ENCODE data around the gene DMGDH. TPM values are rescaled to one million over a fixed set of nuclear protein-coding genes. Genes with fewer than 3 reads are reported as not detected.

The DMGDH gene
- total and polyA plus RNA-seq, 4 donors: 28.9 to 130 (median 48.5) TPM

DNA sequence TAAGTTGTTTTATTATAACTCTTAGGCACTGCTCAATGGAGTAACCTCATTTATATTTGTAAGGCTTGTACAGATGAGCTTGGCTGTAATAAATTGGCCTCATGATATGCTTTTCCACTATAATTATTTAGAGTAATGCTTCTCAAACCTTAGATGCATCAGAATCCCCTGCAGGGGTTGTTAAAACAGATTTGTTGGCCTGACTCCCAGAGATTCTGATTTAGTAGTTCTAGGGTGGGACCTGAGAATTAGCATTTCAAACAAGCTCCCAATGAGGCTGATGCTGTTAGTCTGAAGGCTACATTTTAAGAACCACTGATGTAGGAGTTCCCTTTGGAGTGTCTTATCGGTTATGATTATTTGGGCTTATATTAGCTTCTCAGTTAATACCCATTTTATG lies 46.1 kb downstream of the DMGDH start:
- 85% methylated on average over 1 of the region's 1 CpG for WGBS
- H3K9me3 ChIP-seq (ENCODE audit: control insufficient read depth in 4 of 4, low read length in 3 of 4): no peaks in the 10 kb centered on the region
- no peak overlapping the region for H3K27ac ChIP-seq (ENCODE audit: low read depth in 1 of 2, low read length in 2 of 2)
- no peak overlapping the region for H3K9ac ChIP-seq (ENCODE audit: low read depth in 1 of 2, low read length in 2 of 2)
- peaks cover 7 to 46% (median 35%) of the 10 kb centered on the region in 4 donors for H3K4me1 ChIP-seq (ENCODE audit: control insufficient read depth in 4 of 4, insufficient read depth in 4 of 4, low read length in 3 of 4)
- H3K4me3 ChIP-seq (ENCODE audit: low read depth in 1 of 3, low read length in 3 of 3): no peak overlapping the region
- H3K36me3 ChIP-seq (ENCODE audit: control insufficient read depth in 4 of 4, insufficient read depth in 3 of 4, low read depth in 1 of 4, low read length in 3 of 4): peaks cover 0 to 17% (median 5%) of the 10 kb centered on the region in 4 donors
- no peaks in the 10 kb centered on the region for H3K27me3 ChIP-seq (ENCODE audit: control insufficient read depth in 4 of 4, insufficient read depth in 4 of 4, low read length in 3 of 4)
- TF ChIP-seq, protein P1, sequence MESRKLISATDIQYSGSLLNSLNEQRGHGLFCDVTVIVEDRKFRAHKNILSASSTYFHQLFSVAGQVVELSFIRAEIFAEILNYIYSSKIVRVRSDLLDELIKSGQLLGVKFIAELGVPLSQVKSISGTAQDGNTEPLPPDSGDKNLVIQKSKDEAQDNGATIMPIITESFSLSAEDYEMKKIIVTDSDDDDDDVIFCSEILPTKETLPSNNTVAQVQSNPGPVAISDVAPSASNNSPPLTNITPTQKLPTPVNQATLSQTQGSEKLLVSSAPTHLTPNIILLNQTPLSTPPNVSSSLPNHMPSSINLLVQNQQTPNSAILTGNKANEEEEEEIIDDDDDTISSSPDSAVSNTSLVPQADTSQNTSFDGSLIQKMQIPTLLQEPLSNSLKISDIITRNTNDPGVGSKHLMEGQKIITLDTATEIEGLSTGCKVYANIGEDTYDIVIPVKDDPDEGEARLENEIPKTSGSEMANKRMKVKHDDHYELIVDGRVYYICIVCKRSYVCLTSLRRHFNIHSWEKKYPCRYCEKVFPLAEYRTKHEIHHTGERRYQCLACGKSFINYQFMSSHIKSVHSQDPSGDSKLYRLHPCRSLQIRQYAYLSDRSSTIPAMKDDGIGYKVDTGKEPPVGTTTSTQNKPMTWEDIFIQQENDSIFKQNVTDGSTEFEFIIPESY (IDR thresholded peaks at IDR 0.05): no peak
- TF ChIP-seq, protein P2, sequence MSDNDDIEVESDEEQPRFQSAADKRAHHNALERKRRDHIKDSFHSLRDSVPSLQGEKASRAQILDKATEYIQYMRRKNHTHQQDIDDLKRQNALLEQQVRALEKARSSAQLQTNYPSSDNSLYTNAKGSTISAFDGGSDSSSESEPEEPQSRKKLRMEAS (IDR thresholded peaks at IDR 0.05): no peak
- TF ChIP-seq, protein P3, sequence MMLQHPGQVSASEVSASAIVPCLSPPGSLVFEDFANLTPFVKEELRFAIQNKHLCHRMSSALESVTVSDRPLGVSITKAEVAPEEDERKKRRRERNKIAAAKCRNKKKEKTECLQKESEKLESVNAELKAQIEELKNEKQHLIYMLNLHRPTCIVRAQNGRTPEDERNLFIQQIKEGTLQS (IDR thresholded peaks at IDR 0.05): no peak
- TF ChIP-seq FOXA1 (IDR thresholded peaks at IDR 0.05): no peak
- no peak for TF ChIP-seq NR2F2 (IDR thresholded peaks at IDR 0.05)
- TF ChIP-seq, protein P4, sequence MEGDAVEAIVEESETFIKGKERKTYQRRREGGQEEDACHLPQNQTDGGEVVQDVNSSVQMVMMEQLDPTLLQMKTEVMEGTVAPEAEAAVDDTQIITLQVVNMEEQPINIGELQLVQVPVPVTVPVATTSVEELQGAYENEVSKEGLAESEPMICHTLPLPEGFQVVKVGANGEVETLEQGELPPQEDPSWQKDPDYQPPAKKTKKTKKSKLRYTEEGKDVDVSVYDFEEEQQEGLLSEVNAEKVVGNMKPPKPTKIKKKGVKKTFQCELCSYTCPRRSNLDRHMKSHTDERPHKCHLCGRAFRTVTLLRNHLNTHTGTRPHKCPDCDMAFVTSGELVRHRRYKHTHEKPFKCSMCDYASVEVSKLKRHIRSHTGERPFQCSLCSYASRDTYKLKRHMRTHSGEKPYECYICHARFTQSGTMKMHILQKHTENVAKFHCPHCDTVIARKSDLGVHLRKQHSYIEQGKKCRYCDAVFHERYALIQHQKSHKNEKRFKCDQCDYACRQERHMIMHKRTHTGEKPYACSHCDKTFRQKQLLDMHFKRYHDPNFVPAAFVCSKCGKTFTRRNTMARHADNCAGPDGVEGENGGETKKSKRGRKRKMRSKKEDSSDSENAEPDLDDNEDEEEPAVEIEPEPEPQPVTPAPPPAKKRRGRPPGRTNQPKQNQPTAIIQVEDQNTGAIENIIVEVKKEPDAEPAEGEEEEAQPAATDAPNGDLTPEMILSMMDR (IDR thresholded peaks at IDR 0.05; ENCODE audit: low read depth, low read length, missing input control): no peak
- TF ChIP-seq, protein P5, sequence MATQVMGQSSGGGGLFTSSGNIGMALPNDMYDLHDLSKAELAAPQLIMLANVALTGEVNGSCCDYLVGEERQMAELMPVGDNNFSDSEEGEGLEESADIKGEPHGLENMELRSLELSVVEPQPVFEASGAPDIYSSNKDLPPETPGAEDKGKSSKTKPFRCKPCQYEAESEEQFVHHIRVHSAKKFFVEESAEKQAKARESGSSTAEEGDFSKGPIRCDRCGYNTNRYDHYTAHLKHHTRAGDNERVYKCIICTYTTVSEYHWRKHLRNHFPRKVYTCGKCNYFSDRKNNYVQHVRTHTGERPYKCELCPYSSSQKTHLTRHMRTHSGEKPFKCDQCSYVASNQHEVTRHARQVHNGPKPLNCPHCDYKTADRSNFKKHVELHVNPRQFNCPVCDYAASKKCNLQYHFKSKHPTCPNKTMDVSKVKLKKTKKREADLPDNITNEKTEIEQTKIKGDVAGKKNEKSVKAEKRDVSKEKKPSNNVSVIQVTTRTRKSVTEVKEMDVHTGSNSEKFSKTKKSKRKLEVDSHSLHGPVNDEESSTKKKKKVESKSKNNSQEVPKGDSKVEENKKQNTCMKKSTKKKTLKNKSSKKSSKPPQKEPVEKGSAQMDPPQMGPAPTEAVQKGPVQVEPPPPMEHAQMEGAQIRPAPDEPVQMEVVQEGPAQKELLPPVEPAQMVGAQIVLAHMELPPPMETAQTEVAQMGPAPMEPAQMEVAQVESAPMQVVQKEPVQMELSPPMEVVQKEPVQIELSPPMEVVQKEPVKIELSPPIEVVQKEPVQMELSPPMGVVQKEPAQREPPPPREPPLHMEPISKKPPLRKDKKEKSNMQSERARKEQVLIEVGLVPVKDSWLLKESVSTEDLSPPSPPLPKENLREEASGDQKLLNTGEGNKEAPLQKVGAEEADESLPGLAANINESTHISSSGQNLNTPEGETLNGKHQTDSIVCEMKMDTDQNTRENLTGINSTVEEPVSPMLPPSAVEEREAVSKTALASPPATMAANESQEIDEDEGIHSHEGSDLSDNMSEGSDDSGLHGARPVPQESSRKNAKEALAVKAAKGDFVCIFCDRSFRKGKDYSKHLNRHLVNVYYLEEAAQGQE (IDR thresholded peaks at IDR 0.05): no peak
- TF ChIP-seq SP1 (IDR thresholded peaks at IDR 0.05): no peak
- no peak for TF ChIP-seq RXRA (IDR thresholded peaks at IDR 0.05)
- no peak for TF ChIP-seq YY1 (IDR thresholded peaks at IDR 0.05)
- no peak for TF ChIP-seq FOXA2 (IDR thresholded peaks at IDR 0.05)
- TF ChIP-seq GABPA (IDR thresholded peaks at IDR 0.05 in 1 of 2, conservative IDR thresholded peaks at IDR 0.05 in 1 of 2): no peak
- TF ChIP-seq HNF4G (IDR thresholded peaks at IDR 0.05): no peak
- TF ChIP-seq RAD21 (IDR thresholded peaks at IDR 0.05): no peak
- no peak for DNase-seq (ENCODE audit: low spot score)

DNA sequence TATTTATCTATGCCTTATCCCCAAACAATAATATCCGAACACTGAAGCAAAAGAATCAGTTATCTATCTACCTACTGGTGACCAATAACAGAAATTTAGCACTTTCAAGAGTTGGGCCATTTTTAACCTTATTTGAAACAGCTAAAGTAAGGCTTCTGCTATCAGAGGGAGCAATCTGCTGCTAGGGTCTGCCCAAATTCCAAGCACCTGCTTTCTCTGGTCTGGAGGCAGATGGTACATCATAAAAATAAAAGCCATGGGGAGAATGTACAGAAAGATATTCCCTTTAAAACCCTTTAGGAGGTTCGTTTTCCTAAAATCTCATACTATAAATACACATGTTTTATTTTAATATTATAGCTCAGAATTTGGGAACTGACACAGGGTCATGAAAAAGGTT lies 46.7 kb downstream of the DMGDH start:
- peaks cover 7 to 45% (median 35%) of the 10 kb centered on the region in 4 donors for H3K4me1 ChIP-seq (ENCODE audit: control insufficient read depth in 4 of 4, insufficient read depth in 4 of 4, low read length in 3 of 4)
- H3K4me3 ChIP-seq (ENCODE audit: low read depth in 1 of 3, low read length in 3 of 3): no peak overlapping the region
- H3K36me3 ChIP-seq (ENCODE audit: control insufficient read depth in 4 of 4, insufficient read depth in 3 of 4, low read depth in 1 of 4, low read length in 3 of 4): peaks cover 0 to 17% (median 5%) of the 10 kb centered on the region in 4 donors
- H3K9me3 ChIP-seq (ENCODE audit: control insufficient read depth in 4 of 4, low read length in 3 of 4): no peaks in the 10 kb centered on the region
- no peaks in the 10 kb centered on the region for H3K27me3 ChIP-seq (ENCODE audit: control insufficient read depth in 4 of 4, insufficient read depth in 4 of 4, low read length in 3 of 4)
- 93% methylated on average over 2 of the region's 2 CpGs for WGBS
- no peak overlapping the region for H3K9ac ChIP-seq (ENCODE audit: low read depth in 1 of 2, low read length in 2 of 2)
- H3K27ac ChIP-seq (ENCODE audit: low read depth in 1 of 2, low read length in 2 of 2): no peak overlapping the region
- no peak for TF ChIP-seq EGR1 (IDR thresholded peaks at IDR 0.05; ENCODE audit: low read depth in 2 of 2)
- TF ChIP-seq, protein P2 (IDR thresholded peaks at IDR 0.05): no peak
- no peak for TF ChIP-seq YY1 (IDR thresholded peaks at IDR 0.05)
- TF ChIP-seq RAD21 (IDR thresholded peaks at IDR 0.05): no peak
- no peak for TF ChIP-seq HNF4A (conservative IDR thresholded peaks at IDR 0.05)
- TF ChIP-seq, protein P5 (IDR thresholded peaks at IDR 0.05): no peak
- TF ChIP-seq, protein P3 (IDR thresholded peaks at IDR 0.05): no peak
- no peak for TF ChIP-seq JUND (IDR thresholded peaks at IDR 0.05)
- TF ChIP-seq GABPA (IDR thresholded peaks at IDR 0.05 in 1 of 2, conservative IDR thresholded peaks at IDR 0.05 in 1 of 2): no peak
- TF ChIP-seq HNF4G (IDR thresholded peaks at IDR 0.05): no peak
- no peak for TF ChIP-seq TAF1 (conservative IDR thresholded peaks at IDR 0.05)
- DNase-seq (ENCODE audit: low spot score): no peak
